Measurements from ENCODE around the gene ANKRD9. TPM values are rescaled to one million over a fixed set of nuclear protein-coding genes. Genes with fewer than 3 reads are reported as not detected.
"Not testable (repeated sequence)": the region's sequence is repeated elsewhere in the genome, so short reads cannot be mapped to it uniquely, and the experiment has no call there.

ANKRD9 gene
- polyA plus RNA-seq, 3 donors, result 4.4 to 16.5 (median 7.4) TPM

DNA sequence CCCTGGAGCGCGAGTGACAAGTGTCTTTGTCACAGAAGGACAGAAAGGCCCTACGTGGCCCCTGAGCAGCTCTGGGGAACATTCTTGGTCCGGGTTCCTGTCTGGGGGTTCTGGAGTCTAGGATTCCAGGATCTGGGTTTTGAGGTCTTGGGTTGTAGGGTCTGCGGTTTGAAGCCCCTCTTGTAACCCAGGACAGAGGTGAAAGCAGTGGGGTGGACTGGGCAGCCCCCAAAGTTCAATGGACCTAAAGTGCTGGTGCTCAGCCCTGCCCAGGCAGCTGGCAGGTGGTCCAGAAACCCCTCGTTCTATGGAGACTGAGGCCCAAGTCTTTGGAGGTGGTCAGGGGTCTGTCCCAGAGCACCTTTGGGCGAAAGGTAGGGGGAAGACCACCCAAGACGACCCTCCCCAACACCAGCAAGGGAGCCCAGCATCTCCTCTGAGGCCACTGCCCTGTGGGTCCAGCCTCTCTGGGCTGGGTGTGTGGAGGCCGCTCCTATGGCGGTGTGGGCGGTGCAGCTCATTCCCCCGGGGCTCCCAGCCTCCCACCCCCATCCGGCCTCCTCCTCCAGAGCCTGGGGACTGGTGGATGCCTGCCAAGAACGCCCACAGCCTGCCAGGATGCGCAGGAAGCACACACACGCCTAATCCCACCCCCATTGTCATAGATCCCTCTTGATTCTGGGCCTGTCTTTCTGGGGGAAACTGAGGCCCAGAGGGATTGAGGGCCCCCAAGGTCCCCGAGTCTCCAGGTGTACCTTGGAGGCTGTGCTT lies 30.2 kb upstream of the ANKRD9 start:
- 51 to 73% (median 52%) methylated on average over 16 to 17 of the region's 17 CpGs for WGBS, 3 donors

DNA sequence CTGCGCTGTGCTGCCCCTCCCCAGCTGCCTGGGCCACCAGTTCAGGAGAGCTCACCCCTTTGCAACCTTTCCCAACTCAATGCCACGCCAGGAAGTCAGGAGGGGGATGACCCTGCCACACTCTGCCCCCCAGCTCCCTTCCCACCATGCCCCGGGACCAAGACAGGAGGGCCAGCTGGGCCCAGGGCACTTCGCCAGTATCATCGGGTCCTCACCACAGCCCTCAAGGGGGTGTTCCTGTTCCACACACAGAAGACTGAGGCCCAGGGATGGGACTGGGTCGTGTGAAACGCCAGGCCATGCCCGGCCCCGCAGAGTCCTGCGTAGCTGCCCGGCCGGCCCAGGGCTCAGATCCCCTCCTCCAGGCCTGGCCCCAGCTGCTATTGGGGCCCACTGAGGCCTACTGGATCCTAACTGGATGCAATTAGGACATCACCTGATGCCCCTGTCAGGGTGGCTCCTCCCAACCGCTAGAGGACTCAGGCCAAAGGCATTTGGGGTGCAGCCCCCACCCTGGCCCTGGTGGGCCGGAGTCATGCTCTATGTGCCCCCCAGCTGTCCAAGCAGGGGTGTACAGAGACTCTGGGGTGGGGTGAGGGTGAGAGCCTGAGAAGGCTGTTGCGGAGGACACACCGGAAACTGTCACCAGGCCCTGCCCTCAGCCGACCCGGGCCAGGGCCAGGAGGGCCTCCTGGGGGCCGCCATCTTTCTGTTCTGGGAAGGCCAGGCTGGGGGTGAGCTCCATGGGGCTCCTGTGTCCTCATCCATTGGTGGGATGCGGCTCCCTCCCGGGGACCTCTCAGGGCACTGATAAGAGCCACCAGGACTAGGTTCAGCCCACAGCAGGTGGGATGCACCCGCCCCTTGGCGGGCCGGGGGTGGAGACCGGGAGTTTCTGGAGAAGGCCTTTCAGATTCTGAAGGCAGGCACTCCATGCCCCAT lies 29.3 kb upstream of the ANKRD9 start:
- WGBS, 3 donors, result 72 to 78% (median 72%) methylated on average over 23 to 25 of the region's 25 CpGs
- no peak overlapping the region for H3K27ac ChIP-seq (ENCODE audit: low read depth, low read length)

More for the DNA sequence above, 30.2 kb upstream of the ANKRD9 start:
- no peak overlapping the region for H3K27ac ChIP-seq (ENCODE audit: low read depth, low read length)

DNA sequence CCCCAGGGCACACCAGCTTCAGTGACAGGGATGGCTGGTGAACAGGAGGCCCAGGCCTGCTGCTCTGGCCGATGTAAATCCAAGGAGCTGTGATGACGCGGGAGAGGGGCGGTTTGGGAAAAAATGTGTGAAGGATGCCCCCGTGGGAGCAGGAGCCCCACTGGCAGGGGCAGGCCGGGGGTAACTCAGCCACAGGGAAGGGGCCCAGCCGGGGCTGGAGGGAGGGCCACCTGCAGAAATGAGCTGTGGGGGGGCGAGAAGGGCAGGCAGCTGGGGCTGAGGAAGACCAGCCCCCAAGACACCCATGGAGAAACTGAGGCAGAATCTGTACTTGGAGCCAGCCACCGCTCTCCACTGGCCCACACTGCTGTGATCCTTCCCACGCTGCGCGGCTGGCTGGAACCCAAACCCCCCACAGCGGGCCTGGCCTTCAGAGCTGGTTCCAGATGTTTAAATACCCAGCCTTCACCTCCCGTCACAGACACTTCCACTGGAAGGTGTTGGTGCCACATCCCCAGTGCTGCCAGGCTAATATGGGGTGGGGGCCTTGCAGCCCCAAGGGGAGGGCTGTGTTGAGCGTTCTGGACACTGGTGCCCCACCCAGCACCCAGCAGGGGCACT lies 28.5 kb upstream of the ANKRD9 start:
- H3K27ac ChIP-seq (ENCODE audit: low read depth, low read length), result no peak overlapping the region
- 50 to 81% (median 75%) methylated on average over 14 to 15 of the region's 15 CpGs for WGBS, 3 donors

DNA sequence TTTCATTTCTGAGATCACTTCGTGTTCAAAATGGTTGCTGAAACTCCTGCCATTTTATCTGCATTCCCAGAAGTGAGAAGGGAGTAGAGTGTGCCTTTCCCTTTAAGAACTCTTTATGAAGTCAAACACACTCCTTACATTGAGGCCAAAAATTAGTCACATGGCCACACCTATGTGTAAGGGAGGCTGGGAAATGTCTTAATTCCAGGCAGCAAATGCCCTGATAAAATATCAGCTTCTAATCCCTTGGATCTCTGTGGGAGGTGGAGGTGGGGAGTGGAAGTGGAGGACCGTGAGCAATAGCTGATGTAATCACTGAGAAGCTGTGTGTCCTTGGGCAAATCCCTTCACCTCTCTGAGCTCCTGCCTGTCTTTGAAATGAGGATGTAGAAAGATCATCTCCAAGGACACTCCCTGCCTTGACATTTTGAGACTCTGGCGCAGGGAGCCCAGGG lies 22.7 kb upstream of the ANKRD9 start:
- 79 to 83% (median 80%) methylated on average over 3 of the region's 3 CpGs for WGBS, 3 donors
- H3K27ac ChIP-seq (ENCODE audit: low read depth, low read length), result no peak overlapping the region

DNA sequence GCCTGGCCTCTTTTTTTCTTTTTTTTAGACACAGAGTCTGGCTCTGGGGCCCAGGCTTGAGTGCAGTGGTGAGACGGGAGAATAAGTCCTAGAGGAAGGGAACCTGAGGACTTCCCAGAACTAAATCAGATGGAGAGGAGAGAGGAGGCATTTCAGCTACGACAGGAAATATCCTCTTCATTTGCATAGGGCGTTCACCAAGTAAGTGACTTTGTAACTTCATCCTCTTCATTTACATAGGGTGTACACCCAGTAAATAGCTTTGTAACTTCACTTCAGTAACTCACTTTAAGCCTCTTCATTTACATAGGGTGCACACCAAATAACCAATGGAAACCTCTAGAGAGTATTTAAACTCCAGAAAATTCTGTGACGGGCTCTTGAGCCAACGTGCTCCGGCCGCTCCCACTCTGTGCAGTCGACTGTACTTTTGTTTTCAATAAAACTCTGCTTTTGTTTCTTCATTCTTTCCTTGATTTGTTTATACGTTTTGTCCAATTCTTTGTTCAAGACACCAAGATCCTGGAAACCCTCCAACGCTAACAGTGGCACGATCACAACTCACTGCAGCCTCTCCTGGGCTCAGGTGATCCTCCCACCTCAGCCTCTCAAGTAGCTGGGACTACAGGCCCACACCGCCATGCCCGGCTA lies 21.4 kb upstream of the ANKRD9 start:
- 61 to 71% (median 67%) methylated on average over 13 of the region's 13 CpGs for WGBS, 3 donors
- no peak overlapping the region for H3K27ac ChIP-seq (ENCODE audit: low read depth, low read length)

DNA sequence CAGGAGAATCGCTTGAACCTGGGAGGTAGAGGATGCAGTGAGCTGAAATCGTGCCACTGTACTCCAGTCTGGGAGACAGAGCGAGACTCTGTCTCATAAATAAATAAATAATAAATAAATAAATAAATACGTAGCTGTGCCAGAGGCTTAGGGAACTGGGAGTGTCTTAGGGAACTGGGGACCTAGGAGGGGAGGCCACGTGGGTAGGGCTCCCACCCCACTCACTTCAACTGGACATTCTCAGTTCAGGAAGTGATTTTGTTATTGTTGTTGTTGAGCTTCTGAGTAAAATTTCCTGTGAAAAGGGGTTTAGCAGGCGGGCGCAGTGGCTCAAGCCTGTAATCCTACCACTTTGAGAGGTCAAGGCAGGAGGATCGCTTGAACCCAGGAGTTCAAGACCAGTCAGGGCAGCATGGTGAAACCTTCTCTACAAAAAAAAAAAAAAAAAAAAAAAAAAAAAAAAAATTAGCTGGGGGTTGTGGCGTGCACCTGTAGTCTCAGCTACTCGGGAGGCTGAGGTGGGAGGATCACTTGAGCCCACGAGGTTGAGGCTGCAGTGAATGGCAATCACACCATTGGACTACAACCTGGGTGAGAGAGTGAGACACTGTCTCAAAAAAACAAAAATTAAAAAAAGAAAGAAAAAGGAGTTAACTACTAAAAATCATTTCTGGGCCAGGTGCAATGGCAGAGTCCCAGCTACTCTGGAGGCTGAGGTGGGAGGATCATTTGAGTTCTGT lies 19.0 kb upstream of the ANKRD9 start:
- H3K27ac ChIP-seq (ENCODE audit: low read depth, low read length), result no peak overlapping the region
- 78 to 89% (median 83%) methylated on average over 11 of the region's 11 CpGs for WGBS, 3 donors

DNA sequence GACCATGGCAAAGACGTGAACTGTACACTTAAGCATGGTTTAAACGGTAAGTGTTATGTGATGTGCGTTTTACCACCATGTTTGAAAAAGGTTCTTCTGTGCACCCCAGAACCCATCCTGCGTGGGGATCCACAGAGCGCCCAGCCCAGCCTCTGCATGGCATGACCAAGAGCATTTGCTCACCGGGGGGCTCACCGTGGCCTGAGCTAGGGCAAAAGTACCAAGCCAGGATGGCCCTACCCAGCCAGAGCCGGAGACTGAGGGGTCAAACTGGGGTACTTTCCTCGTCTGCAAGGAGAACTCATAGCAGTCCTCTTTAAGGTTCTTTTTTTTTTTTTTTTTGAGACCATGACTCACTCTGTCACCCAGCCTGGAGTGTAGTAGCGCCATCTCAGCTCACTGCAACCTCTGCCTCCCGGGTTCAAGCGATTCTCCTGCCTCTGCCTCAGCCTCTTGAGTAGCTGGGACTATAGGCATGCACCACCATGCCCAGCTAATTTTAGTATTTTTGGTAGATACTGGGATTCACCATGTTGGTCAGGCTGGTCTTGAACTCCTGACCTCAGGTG lies 16.4 kb upstream of the ANKRD9 start:
- 78 to 89% (median 82%) methylated on average over 12 of the region's 12 CpGs for WGBS, 3 donors
- no peak overlapping the region for H3K27ac ChIP-seq (ENCODE audit: low read depth, low read length)

DNA sequence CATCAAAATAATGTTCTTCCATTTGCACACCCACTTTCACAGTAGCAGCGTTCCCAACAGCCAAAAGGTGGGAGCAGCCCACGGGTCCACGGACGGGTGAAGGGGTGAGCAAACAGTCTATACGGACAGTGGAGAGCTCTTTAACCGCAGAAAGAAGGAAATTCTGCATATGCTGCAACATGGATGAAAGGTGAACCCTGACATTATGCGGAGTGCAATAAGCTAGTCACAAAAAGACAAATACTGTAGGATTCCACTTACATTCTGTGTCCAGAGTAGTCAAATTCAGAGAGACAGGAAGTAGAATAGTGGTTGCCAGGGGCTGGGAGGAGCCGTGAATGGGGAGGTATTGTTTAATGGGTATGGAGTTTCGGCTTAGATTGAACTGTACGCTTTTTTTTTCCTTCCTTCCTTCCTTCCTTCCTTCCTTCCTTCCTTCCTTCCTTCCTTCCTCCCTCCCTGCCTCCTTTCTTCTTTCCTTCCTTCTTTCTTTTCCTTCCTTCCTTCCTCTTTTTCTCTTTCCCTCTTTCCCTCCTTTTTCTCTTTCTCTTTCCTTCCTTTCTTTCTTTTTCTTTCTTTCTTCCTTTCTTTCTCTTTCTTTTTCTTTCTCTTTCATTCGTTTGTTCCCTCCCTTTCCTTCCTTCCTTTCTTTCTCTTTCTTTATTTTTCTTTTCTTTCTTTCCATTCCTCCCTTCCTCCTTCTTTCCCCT lies 15.8 kb upstream of the ANKRD9 start:
- H3K27ac ChIP-seq (ENCODE audit: low read depth, low read length), result no peak overlapping the region
- 1 to 4% (median 1%) methylated on average over 11 of the region's 11 CpGs for WGBS, 3 donors

DNA sequence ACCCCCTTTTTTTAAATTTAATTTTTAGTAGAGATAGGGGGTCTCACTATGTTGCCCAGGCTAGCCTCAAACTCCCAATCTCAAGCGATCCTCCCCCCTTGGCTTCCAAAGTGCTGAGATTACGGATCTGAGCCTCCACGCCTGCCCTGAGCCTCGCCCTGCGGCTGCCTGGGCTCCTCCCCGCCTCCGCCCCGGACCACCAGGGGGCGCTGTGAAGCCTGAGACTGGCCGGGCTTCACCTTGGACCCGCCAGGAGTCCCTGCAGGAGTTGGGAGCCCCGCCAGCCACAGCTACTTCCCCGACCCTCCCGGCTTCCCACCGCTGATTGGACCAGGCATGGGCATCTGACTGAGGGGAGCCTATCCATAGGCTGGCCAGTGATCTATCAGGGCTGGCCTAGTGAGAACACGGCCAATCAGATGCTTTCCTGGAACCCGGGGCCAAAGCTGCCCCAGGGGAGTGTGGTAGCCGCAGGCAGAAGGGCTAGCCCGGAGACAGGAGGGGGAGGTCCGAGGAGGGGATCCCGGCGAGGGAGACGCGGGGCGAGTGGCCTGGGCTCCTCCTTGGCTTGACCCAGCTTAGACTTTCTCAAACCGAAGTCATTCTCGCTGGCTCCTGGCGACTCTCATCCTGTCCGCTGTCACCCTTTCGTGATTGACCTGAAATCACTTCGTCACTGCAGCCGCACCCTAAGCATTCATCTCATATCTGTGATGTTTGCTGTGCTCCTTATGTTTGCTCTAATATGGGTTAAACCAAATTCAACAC lies 15.1 kb upstream of the ANKRD9 start:
- H3K27ac ChIP-seq (ENCODE audit: low read depth, low read length), result no peak overlapping the region
- WGBS, 3 donors, result 0 to 1% (median 1%) methylated on average over 32 of the region's 32 CpGs

DNA sequence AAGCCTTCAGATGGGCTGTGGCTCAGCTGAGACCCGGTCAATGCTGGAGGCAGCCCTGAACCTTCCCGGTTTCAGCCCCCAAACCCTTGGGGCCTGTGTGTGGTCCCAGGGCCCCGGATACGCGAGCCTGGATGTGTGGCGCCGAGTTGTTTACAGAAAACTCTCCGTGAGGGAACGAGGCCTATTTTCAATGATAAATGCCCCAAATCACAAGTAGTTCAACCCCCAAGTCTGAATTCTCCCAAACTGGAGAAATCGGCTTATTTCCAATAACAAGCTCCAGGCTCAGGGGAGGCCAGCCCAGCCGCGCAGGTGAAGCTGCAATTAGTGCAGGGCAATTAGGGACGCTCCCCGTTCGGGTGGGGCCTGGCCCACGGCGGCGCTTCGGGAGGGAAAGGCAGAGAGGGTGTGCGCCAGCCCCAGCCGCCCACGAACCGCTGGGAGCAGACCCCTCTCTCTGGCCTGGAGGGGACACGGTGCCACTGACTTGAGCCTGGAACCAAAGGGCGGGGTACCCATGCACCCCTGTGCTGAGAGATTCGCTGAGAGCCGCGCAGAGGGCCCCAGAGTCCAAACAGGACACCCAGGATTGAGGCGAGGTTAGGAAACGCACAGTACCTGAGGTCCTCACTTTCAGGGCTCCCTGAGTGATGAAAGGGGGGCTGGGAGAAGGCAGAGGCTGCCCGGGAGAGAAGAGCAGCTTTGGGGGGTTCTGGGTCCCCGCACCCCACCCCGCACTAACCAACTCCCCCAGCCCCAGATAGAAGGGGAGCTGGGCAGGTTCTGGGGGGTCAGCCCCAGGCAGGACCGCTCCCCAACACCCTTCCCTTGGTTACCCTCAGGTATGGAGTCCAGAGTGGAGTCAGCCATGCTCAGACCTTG lies 14.2 kb upstream of the ANKRD9 start:
- no peak overlapping the region for H3K27ac ChIP-seq (ENCODE audit: low read depth, low read length)
- WGBS, 3 donors, result 41 to 56% (median 52%) methylated on average over 34 of the region's 34 CpGs

DNA sequence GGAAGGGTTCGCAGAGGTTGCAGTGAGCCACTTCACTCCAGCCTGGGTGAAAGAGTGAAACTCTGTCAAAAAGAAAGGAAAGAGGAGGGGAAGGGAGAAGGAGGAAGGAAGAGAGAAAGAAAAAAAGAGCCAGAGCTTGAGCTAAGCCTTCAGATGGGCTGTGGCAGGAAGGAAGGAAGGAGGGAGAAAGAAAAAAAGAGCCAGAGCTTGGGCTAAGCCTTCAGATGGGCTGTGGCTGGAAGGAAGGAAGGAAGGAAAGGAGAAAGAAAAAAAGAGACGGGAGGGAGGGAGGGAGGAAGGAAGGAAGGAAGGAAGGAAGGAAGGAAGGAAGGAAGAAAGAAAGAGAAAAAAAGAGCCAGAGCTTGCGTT lies 13.6 kb upstream of the ANKRD9 start:
- H3K27ac ChIP-seq (ENCODE audit: low read depth, low read length), result no peak overlapping the region
- WGBS, 3 donors, result 23 to 84% (median 40%) methylated on average over 2 to 3 of the region's 3 CpGs

DNA sequence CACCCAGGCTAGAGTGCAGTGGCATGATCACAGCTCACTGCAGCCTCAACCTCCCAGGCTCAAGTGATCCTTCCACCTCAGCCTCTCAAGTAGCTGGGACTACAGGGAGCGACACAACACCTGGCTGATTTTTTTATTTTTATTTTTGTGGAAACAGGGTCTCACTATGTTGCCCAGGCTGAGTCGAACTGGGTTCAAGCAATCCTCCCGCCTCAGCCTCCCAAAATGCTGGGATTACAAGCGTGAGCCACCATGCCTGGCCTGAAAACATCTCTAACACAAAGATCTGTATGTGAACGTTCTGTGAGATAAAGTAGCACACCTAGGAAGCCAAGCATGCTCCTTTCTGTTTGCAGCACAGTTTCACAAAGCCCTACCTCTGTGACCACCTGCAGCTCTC lies 10.1 kb upstream of the ANKRD9 start:
- H3K27ac ChIP-seq (ENCODE audit: low read depth, low read length), result not testable (repeated sequence)
- 81 to 90% (median 88%) methylated on average over 5 of the region's 5 CpGs for WGBS, 3 donors

DNA sequence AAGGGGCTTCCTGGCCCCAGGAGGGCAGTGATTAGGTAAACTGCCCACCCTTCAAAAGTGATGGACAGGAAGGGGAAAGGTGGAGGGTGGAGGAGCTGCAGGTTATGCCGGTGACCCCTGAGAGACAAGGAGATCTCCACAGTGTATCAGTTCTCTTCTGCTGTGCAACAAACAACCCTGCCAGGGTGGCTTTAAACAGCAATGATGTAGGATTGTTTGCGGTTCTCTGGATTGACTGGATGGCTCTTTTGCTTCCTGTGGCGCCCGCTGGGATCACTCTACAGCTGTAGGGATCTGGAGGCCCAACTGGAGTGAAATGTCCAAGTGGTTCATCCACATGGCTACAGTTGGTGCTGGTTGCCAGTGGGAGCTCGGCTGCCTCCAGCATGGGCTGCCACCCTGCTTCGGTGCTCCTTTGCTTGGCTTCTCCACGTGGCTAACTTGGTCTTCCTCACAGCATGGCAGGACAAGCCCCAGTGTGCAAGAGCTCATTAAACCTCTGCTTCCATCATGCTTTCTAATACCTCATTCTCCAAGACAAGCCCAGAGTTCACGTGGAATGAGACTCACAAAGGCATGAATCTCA lies 8.6 kb upstream of the ANKRD9 start:
- H3K27ac ChIP-seq (ENCODE audit: low read depth, low read length), result no peak overlapping the region
- WGBS, 3 donors, result 89 to 97% (median 89%) methylated on average over 8 of the region's 8 CpGs

DNA sequence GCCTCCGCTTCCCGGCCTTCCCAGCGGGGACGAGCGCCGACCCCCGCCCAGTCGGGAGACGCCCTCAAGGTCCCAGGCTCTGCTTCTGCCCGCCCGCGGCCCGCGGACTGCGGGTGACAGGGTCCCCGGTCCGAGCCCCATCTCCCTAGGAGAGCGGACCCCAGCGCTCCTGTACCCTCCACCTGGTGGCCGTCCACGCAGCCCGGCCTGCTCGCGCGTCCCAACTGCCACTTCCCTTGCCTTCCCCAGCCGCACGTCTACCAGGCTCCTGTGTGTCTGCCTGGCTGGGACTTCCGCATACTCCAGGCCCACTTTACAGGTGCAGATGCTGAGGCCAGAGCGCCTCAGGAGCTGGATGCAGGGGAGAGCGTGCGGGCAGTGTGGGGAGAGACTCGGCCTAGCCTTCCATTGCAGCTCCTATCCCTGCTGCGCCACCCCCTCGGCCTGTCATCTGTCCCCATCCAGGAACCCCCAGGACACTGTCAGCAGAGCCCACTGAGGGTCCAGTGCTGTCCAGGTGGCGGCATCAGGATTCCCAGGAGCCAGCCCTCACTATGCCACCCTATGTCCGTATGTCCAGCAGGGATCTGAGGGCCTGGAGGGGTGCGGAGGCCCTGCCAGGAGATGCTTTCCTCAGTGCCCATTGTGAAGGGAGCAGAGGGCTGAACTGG lies 8.0 kb upstream of the ANKRD9 start:
- no peak overlapping the region for H3K27ac ChIP-seq (ENCODE audit: low read depth, low read length)
- WGBS, 3 donors, result 30 to 41% (median 39%) methylated on average over 24 to 36 of the region's 37 CpGs

All from adipose tissue (tissue), 3 donors.